HL-60 (cell line): ENCODE measurements around the gene FAM209A.

Experiments
- DNase-seq, 2 experiments: peaks; one replicate each; pipeline ENCODE4 v3.0.0-alpha.2; 2010 to 2020; ENCODE audit warnings: low read depth in 1 of 2, low spot score in 1 of 2
- H3K27ac ChIP-seq: fragments of 250-450 bp; sonication (Bioruptor Pico); replicated peaks from 2 replicates; pipeline ENCODE4 v1.5.1; 2020; ENCODE audit warnings: mild to moderate bottlenecking, moderate library complexity
- H3K27me3 ChIP-seq: fragments of 250-450 bp; sonication (Bioruptor Pico); 2 replicates; pipeline ENCODE4 v1.5.1; 2021; ENCODE audit warnings: mild to moderate bottlenecking, moderate library complexity; ENCODE audit not compliant: insufficient read depth, poor library complexity, severe bottlenecking
- H3K4me3 ChIP-seq: replicated peaks from 2 replicates; pipeline ENCODE4 v1.5.1; 2011; ENCODE audit warnings: mild to moderate bottlenecking, control low read depth, low read length; ENCODE audit not compliant: insufficient read depth
- CTCF ChIP-seq: IDR thresholded peaks from one replicate; pipeline ENCODE4 v1.5.1; 2011; ENCODE audit warnings: low read length, control low read depth, inconsistent platforms; ENCODE audit not compliant: insufficient read depth
- GABPA ChIP-seq: IDR thresholded peaks from 2 replicates; pipeline ENCODE4 v1.6.1; 2012; ENCODE audit warnings: low read depth
- POLR2AphosphoS5 ChIP-seq: IDR thresholded peaks from 2 replicates; pipeline ENCODE4 v1.6.1; 2012; ENCODE audit warnings: low read depth
- REST ChIP-seq: IDR thresholded peaks from 2 replicates; pipeline ENCODE4 v1.6.1; 2012; ENCODE audit warnings: low read depth; ENCODE audit not compliant: insufficient replicate concordance
- SPI1 ChIP-seq: IDR thresholded peaks from 2 replicates; pipeline ENCODE4 v1.6.1; 2012; ENCODE audit warnings: low read depth, mild to moderate bottlenecking, borderline replicate concordance

The FAM209A gene

GRCh38 chr20:56501116-56501515 is 23.4 kb upstream of the FAM209A start:
- no peak overlapping the region for H3K27ac ChIP-seq
- no peak overlapping the region for H3K4me3 ChIP-seq

GRCh38 chr20:56503916-56504315 is 20.6 kb upstream of the FAM209A start:
- H3K27me3 ChIP-seq = no peaks in the 10 kb centered on the region
- no peak overlapping the region for H3K27ac ChIP-seq
- TF ChIP-seq SPI1 (no peak), GABPA (no peak), REST (no peak), CTCF (no peak), POLR2AphosphoS5 (no peak)
- no peak overlapping the region for H3K4me3 ChIP-seq
- DNase-seq = no peak

More at GRCh38 chr20:56501116-56501515, 23.4 kb upstream of the FAM209A start:
- no peak for TF ChIP-seq SPI1
- no peak for TF ChIP-seq GABPA
- TF ChIP-seq REST = no peak
- no peak for DNase-seq
- no peaks in the 10 kb centered on the region for H3K27me3 ChIP-seq

- Histone ChIP-seq H3K4me3 (no peak overlapping the region), H3K27me3 (no peaks in the 10 kb centered on the region), H3K27ac (no peak overlapping the region)
- DNase-seq = no peak
- TF ChIP-seq CTCF (peak; percentile 28), POLR2AphosphoS5 (no peak)
These were observed 20.1 kb upstream of the FAM209A start for GRCh38 chr20:56504373-56505005.

- no peak for DNase-seq
- H3K4me3 ChIP-seq = no peak overlapping the region
- no peak overlapping the region for H3K27ac ChIP-seq
- no peaks in the 10 kb centered on the region for H3K27me3 ChIP-seq
- TF ChIP-seq REST (no peak), SPI1 (no peak)
These were observed 18.4 kb upstream of the FAM209A start for GRCh38 chr20:56506103-56506502.
